Progenitor cell of endocrine pancreas (in vitro differentiated cells): ENCODE measurements around the gene GLIS1. TPM values are rescaled to one million over a fixed set of nuclear protein-coding genes. Genes with fewer than 3 reads are reported as not detected.

Experiments used
- DNase-seq: peaks from one replicate; pipeline ENCODE4 v3.0.0; 2021; ENCODE audit warnings: low spot score; ENCODE audit not compliant: unreplicated experiment
- H3K27ac Mint-ChIP-seq: 2 replicates; pipeline ENCODE4 v1.8.0; 2021; ENCODE audit warnings: mild to moderate bottlenecking, moderate library complexity, mixed read lengths
- H3K27me3 Mint-ChIP-seq: 2 replicates; pipeline ENCODE4 v1.8.0; 2021; ENCODE audit warnings: mixed read lengths
- H3K36me3 Mint-ChIP-seq: 2 replicates; pipeline ENCODE4 v1.8.0; 2022; ENCODE audit warnings: mixed read lengths; ENCODE audit not compliant: insufficient read depth
- H3K4me1 Mint-ChIP-seq: 2 replicates; pipeline ENCODE4 v1.8.0; 2021; ENCODE audit warnings: low read depth, mixed read lengths
- H3K4me3 Mint-ChIP-seq: 2 replicates; pipeline ENCODE4 v1.8.0; 2021; ENCODE audit warnings: low read depth, mild to moderate bottlenecking, moderate library complexity, mixed read lengths
- H3K9me3 Mint-ChIP-seq: 2 replicates; pipeline ENCODE4 v1.8.0; 2021; ENCODE audit warnings: low read depth, mixed read lengths
- total RNA-seq: library from RNA; stranded (reverse); gene quantifications from 2 replicates; pipeline ENCODE4 v1.2.1, GENCODE V29; 2021
- TF ChIP-seq, protein P1 (sequence below): fragments of 200-600 bp; sonication (generic); IDR thresholded peaks from one replicate; pipeline ENCODE4 v1.5.0; 2021; ENCODE audit warnings: antibody characterized with exemption, mild to moderate bottlenecking; ENCODE audit not compliant: unreplicated experiment

GLIS1 gene
- total RNA-seq, 1 donor from 2014 or later, result not detected

DNA sequence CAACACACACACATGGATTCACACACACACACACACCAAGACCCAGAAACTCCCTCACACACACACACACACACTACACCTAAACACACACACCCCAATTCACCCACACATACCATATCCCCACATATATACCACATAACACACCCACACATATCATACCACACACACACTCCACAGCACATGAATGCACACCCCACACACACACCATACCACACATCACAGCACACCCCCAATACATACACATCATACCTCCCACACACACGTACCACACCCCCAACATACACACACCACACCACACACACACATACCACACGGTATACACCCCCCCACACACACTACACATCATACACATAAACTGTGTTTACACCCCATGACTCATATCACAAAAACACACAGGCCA, 199.7 kb downstream of the GLIS1 start:
- H3K27me3 Mint-ChIP-seq, result peaks cover 28% of the 10 kb centered on the region
- no peak for DNase-seq
- H3K4me3 Mint-ChIP-seq, result no peak overlapping the region
- TF ChIP-seq, protein P1, sequence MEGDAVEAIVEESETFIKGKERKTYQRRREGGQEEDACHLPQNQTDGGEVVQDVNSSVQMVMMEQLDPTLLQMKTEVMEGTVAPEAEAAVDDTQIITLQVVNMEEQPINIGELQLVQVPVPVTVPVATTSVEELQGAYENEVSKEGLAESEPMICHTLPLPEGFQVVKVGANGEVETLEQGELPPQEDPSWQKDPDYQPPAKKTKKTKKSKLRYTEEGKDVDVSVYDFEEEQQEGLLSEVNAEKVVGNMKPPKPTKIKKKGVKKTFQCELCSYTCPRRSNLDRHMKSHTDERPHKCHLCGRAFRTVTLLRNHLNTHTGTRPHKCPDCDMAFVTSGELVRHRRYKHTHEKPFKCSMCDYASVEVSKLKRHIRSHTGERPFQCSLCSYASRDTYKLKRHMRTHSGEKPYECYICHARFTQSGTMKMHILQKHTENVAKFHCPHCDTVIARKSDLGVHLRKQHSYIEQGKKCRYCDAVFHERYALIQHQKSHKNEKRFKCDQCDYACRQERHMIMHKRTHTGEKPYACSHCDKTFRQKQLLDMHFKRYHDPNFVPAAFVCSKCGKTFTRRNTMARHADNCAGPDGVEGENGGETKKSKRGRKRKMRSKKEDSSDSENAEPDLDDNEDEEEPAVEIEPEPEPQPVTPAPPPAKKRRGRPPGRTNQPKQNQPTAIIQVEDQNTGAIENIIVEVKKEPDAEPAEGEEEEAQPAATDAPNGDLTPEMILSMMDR, result no peak
- no peaks in the 10 kb centered on the region for H3K9me3 Mint-ChIP-seq
- no peak overlapping the region for H3K27ac Mint-ChIP-seq
- H3K4me1 Mint-ChIP-seq, result peaks cover 2% of the 10 kb centered on the region
- H3K36me3 Mint-ChIP-seq, result no peaks in the 10 kb centered on the region

DNA sequence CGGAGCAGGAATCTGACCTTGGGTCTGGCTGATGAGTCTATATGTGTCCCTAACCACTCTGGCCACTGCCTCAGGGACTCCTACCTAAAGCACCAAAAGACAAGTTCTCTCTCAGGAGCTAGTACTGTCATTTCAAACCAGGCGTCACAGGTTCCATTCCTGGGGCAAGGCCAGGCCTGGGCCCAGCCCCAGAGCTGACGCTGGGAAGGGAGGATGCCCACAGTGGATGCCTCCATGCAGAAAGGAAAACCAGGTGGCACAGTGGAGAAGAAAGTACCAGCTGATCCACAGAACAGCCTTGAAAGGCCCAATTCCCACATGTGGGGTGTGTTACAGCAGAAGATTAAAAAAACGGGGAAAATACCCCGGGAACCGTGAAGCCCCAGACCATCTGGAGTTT, 202.4 kb downstream of the GLIS1 start:
- Mint-ChIP-seq H3K9me3 (no peaks in the 10 kb centered on the region), H3K4me1 (no peaks in the 10 kb centered on the region), H3K36me3 (no peaks in the 10 kb centered on the region), H3K27me3 (peaks cover 36% of the 10 kb centered on the region), H3K4me3 (no peak overlapping the region), H3K27ac (no peak overlapping the region)
- no peak for DNase-seq
- TF ChIP-seq, protein P1, result no peak

DNA sequence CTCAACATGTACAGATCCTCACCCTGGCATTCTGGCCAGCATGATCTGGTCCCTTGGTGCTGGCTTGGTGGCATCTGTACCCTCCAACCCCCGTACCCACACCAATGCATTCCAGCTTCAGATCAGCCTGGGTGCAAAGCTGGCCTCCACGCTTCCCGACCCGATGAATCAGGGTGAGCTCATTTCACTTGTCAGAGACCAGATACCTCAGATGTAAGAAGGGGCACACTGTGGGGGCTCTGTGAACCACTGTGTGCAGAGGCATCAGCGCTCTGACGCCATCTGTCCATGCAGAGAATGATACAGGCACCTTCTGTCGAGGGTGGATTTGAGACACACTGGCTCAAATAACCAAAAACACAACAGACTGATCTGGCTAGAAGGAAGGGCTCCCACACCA, 203.1 kb downstream of the GLIS1 start:
- DNase-seq, result no peak
- Mint-ChIP-seq H3K27ac (no peak overlapping the region), H3K9me3 (no peaks in the 10 kb centered on the region), H3K4me3 (no peak overlapping the region), H3K27me3 (peaks cover 36% of the 10 kb centered on the region), H3K36me3 (no peaks in the 10 kb centered on the region), H3K4me1 (no peaks in the 10 kb centered on the region)
- TF ChIP-seq, protein P1, result no peak

DNA sequence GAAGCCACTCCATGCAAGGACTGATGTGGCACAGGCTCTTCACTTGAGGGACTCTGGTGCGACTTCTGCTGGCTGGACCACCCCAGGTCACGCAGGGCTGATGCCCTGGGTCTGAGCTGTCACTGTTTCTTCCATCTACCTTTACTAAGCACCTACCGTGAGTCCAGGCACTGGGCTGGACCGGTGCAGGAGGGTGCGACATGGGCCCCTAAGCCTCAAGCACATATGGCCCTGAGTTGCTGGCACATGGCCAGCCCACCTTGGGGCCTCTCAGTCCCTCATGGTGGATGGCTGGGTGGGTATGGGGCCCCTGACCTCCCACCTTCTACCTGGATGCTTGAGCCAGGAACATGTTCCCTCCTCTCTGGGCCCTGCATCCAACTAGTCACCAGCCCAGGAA, 203.7 kb downstream of the GLIS1 start:
- Mint-ChIP-seq H3K27me3 (peaks cover 36% of the 10 kb centered on the region), H3K27ac (no peak overlapping the region), H3K9me3 (no peaks in the 10 kb centered on the region), H3K4me1 (no peaks in the 10 kb centered on the region), H3K36me3 (no peaks in the 10 kb centered on the region), H3K4me3 (no peak overlapping the region)
- DNase-seq, result no peak
- TF ChIP-seq, protein P1, result no peak

DNA sequence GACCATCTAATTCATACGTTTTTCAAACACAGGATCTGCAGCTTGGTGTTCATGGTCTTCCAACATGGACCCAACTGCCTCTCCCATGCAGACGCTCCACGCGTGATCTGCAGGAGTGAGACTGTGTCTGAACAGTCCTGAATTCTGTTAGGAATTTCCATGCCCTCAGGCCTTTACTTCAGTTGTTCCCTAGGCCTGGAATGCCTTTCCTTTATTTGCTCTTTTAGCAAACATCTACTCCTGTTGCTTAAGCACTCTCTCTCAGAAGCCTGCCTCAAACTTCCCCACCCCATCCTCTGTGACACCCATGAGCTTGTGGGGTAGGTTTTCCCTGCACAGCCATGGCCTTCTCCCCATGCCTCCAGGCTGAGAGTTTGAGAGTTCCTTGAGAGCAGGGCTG, 206.1 kb downstream of the GLIS1 start:
- TF ChIP-seq, protein P1, result no peak
- Mint-ChIP-seq H3K27me3 (peaks cover 31% of the 10 kb centered on the region), H3K4me3 (no peak overlapping the region), H3K9me3 (no peaks in the 10 kb centered on the region), H3K36me3 (no peaks in the 10 kb centered on the region), H3K27ac (no peak overlapping the region), H3K4me1 (no peaks in the 10 kb centered on the region)
- no peak for DNase-seq
